ENCODE measurements around the gene AEN. TPM values are rescaled to one million over a fixed set of nuclear protein-coding genes. Genes with fewer than 3 reads are reported as not detected.
A peak's percentile ranks its signal among the peaks of the same experiment; 100 is the strongest.
"Not testable (repeated sequence)": the region's sequence is repeated elsewhere in the genome, so short reads cannot be mapped to it uniquely, and the experiment has no call there.

AEN gene
- total RNA-seq, 6 donors from 2014 or later, result 7.5 to 37.6 (median 18.4) TPM

- DNase-seq (no peak), ATAC-seq (ENCODE audit: low FRiP score in 2 of 2) (no peak)
- Histone ChIP-seq H3K9me3 (no peaks in the 10 kb centered on the region), H3K4me1 (peaks cover 34 to 42% (median 40%) of the 10 kb centered on the region in 4 donors), H3K27me3 (no peaks in the 10 kb centered on the region), H3K27ac (peak overlapping the region in 2 of 4 donors; percentile 33 to 99), H3K4me3 (no peak overlapping the region), H3K36me3 (peaks cover 0 to 11% (median 2%) of the 10 kb centered on the region in 4 donors)
- WGBS, 2 donors, result 89 to 95% methylated on average over 12 of the region's 12 CpGs
- no peak for TF ChIP-seq POLR2A (IDR thresholded peaks at IDR 0.05)
- TF ChIP-seq POLR2AphosphoS5 (IDR thresholded peaks at IDR 0.05), result no peak
- no peak for TF ChIP-seq CTCF (IDR thresholded peaks at IDR 0.05)
- TF ChIP-seq EP300 (IDR thresholded peaks at IDR 0.05), result no peak
Measured at GRCh38 chr15:88641959-88642452, 20.9 kb downstream of the AEN start.

- Histone ChIP-seq H3K4me1 (peaks cover 34 to 43% (median 40%) of the 10 kb centered on the region in 4 donors), H3K27ac (peak overlapping the region in 1 of 4 donors; percentile 33), H3K36me3 (peaks cover 0 to 11% (median 2%) of the 10 kb centered on the region in 4 donors)
- H3K4me3 ChIP-seq; ATAC-seq (ENCODE audit: low FRiP score in 2 of 2); H3K9me3 ChIP-seq; H3K27me3 ChIP-seq: not testable (repeated sequence)
- DNase-seq, result peak in 1 of 2 donors; percentile 8
- 95 to 96% methylated on average over 11 of the region's 11 CpGs for WGBS, 2 donors
Measured at GRCh38 chr15:88642514-88642913, 21.4 kb downstream of the AEN start.

GRCh38 chr15:88644741-88645140, 23.6 kb downstream of the AEN start:
- ATAC-seq (ENCODE audit: low FRiP score in 2 of 2), result no peak
- DNase-seq, result peak in 1 of 2 donors; percentile 7
- Histone ChIP-seq H3K4me1 (peaks cover 38 to 45% (median 44%) of the 10 kb centered on the region in 4 donors), H3K27ac (no peak overlapping the region), H3K9me3 (no peaks in the 10 kb centered on the region), H3K36me3 (peaks cover 0 to 18% (median 2%) of the 10 kb centered on the region in 4 donors), H3K4me3 (no peak overlapping the region), H3K27me3 (no peaks in the 10 kb centered on the region)
- TF ChIP-seq POLR2A (IDR thresholded peaks at IDR 0.05) (no peak), EP300 (IDR thresholded peaks at IDR 0.05) (no peak), POLR2AphosphoS5 (IDR thresholded peaks at IDR 0.05) (no peak), CTCF (IDR thresholded peaks at IDR 0.05) (no peak)
- 86 to 97% methylated on average over 8 to 9 of the region's 9 CpGs for WGBS, 2 donors

GRCh38 chr15:88645171-88646087, 24.3 kb downstream of the AEN start:
- no peaks in the 10 kb centered on the region for H3K9me3 ChIP-seq
- no peaks in the 10 kb centered on the region for H3K27me3 ChIP-seq
- ATAC-seq (ENCODE audit: low FRiP score in 2 of 2) (no peak), DNase-seq (peak in 1 of 2 donors; percentile 8)
- no peak overlapping the region for H3K4me3 ChIP-seq
- no peak overlapping the region for H3K27ac ChIP-seq
- TF ChIP-seq EP300 (IDR thresholded peaks at IDR 0.05), result no peak
- TF ChIP-seq POLR2A (IDR thresholded peaks at IDR 0.05), result no peak
- no peak for TF ChIP-seq CTCF (IDR thresholded peaks at IDR 0.05)
- no peak for TF ChIP-seq POLR2AphosphoS5 (IDR thresholded peaks at IDR 0.05)
- H3K4me1 ChIP-seq, result peaks cover 36 to 43% (median 41%) of the 10 kb centered on the region in 4 donors
- WGBS, 2 donors, result 95 to 99% methylated on average over 14 of the region's 14 CpGs
- H3K36me3 ChIP-seq, result peaks cover 0 to 18% (median 2%) of the 10 kb centered on the region in 4 donors

GRCh38 chr15:88646088-88646405, 24.9 kb downstream of the AEN start:
- WGBS, 2 donors, result 80 to 100% methylated on average over 1 of the region's 1 CpG
- Histone ChIP-seq H3K9me3 (no peaks in the 10 kb centered on the region), H3K4me1 (peaks cover 30 to 37% (median 35%) of the 10 kb centered on the region in 4 donors), H3K4me3 (no peak overlapping the region), H3K36me3 (peaks cover 0 to 17% (median 2%) of the 10 kb centered on the region in 4 donors), H3K27me3 (no peaks in the 10 kb centered on the region), H3K27ac (no peak overlapping the region)
- ATAC-seq (ENCODE audit: low FRiP score in 2 of 2), result no peak
- peak in 1 of 2 donors; percentile 6 for DNase-seq
- TF ChIP-seq POLR2A (IDR thresholded peaks at IDR 0.05) (no peak), EP300 (IDR thresholded peaks at IDR 0.05) (no peak), CTCF (IDR thresholded peaks at IDR 0.05) (no peak), POLR2AphosphoS5 (IDR thresholded peaks at IDR 0.05) (no peak)
